Activated CD4-positive, alpha-beta memory T cell treated with anti-CD3 and anti-CD28 coated beads, Interleukin-2, amount 10 ng/mL, durations not matched to agents 7 days and 5 days (primary cell): ENCODE measurements around the gene AKT1. TPM values are rescaled to one million over a fixed set of nuclear protein-coding genes. Genes with fewer than 3 reads are reported as not detected.

ENCODE experiments used
- CTCF ChIA-PET: fragments of 350-600 bp; sonication (Branson Sonifier 250); formaldehyde crosslinking; loops from one replicate; lab custom pipeline; 2021; ENCODE audit warnings: antibody characterized with exemption, inconsistent platforms; lab: Charles Lee
- POLR2A ChIA-PET: fragments of 350-600 bp; sonication (Branson Sonifier 250); formaldehyde crosslinking; loops from one replicate; lab custom pipeline; 2021; ENCODE audit warnings: antibody characterized with exemption; lab: Charles Lee
- DNase-seq: peaks from one replicate; pipeline ENCODE4 v3.0.0-alpha.2; 2020
- H3K27ac Mint-ChIP-seq: one replicate; pipeline ENCODE4 v1.8.0; 2021; ENCODE audit warnings: mild to moderate bottlenecking, mixed read lengths
- H3K27me3 Mint-ChIP-seq: one replicate; pipeline ENCODE4 v1.8.0; 2021; ENCODE audit warnings: mixed read lengths
- H3K36me3 Mint-ChIP-seq: one replicate; pipeline ENCODE4 v1.8.0; 2021; ENCODE audit warnings: low read depth, mixed read lengths
- H3K4me1 Mint-ChIP-seq: one replicate; pipeline ENCODE4 v1.8.0; 2021; ENCODE audit warnings: mixed read lengths
- H3K4me3 Mint-ChIP-seq: one replicate; pipeline ENCODE4 v1.8.0; 2021; ENCODE audit warnings: mild to moderate bottlenecking, mixed read lengths
- H3K9me3 Mint-ChIP-seq: one replicate; pipeline ENCODE4 v1.8.0; 2021; ENCODE audit warnings: mixed read lengths
- total RNA-seq, 2 experiments: library from RNA; stranded (reverse); gene quantifications; one replicate each; pipeline ENCODE4 v1.2.3, GENCODE V29; 2021

AKT1 gene
- total RNA-seq, 2 experiments from 2014 or later = 157 to 162 TPM

DNA sequence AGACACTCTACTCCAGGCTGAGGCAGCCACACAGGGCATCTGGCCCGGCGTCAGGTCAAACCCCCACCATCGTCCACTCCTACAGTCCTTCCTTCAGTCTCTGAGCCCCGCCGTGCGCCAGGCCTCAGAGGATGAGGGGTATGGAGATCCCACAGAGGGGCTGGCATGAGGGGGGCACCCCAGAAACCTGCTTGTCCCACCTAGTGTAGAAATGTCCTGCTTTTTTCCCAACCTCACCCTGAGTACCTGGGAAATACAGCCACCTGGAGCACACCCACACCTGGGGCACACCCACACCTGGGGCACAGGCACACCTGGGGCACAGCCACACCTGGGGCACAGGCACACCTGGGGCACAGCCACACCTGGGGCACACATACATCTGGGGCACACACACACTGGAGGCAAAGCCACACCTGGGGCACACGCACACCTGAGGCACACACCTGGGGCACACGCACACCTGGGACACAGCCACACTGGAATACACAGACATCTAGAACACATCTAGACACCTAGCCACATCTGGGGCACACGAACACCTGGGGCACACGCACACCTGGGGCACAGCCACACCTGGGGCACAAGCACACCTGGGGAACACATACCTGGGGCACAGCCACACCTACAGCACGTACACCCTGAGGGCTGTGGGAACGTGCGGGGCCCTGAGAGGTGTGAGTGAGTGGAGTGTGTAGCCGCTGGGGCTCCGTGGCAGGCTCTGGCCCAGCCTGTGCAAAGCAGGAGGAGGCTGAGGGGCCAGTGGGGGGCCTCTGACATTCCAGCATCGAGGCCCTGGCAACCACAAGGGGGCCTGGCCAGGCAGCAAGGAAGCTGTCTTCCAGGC, 18.4 kb downstream of the AKT1 start:
- CTCF ChIA-PET = no interaction called here

DNA sequence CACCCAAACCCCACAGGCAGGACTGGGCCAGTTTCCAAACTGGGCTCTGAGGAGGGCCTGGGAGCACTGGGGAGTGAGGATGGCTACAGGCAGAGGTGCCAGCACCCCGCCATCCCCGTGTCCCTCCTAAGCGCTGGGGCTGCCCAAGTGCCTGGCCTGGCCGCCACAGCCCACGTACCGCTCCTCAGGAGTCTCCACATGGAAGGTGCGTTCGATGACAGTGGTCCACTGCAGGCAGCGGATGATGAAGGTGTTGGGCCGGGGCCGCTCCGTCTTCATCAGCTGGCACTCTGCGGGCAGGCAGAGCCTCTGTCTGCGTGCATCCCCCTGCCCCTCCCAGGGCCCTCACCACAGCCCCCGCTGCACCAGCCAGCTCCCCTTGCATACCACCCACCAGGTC, 19.1 kb downstream of the AKT1 start:
- Mint-ChIP-seq H3K27me3 (no peaks in the 10 kb centered on the region), H3K4me1 (no peaks in the 10 kb centered on the region), H3K9me3 (no peaks in the 10 kb centered on the region), H3K36me3 (peaks cover 39% of the 10 kb centered on the region), H3K4me3 (no peak overlapping the region), H3K27ac (no peak overlapping the region)
- CTCF ChIA-PET = interaction anchor here (1.1 kb wide), 1 partner anchor 49 kb away, joined by 3 read pairs; no protein-coding TSS in a partner anchor
- DNase-seq = no peak
- POLR2A ChIA-PET = interaction anchor here (1.4 kb wide), 1 partner anchor 24 kb away, joined by 3 read pairs; no protein-coding TSS in a partner anchor

More for the DNA sequence above, 18.4 kb downstream of the AKT1 start:
- POLR2A ChIA-PET = no interaction called here
- Mint-ChIP-seq H3K27ac (no peak overlapping the region), H3K27me3 (no peaks in the 10 kb centered on the region), H3K36me3 (peaks cover 32% of the 10 kb centered on the region), H3K4me1 (no peaks in the 10 kb centered on the region), H3K4me3 (no peak overlapping the region), H3K9me3 (no peaks in the 10 kb centered on the region)
- no peak for DNase-seq

DNA sequence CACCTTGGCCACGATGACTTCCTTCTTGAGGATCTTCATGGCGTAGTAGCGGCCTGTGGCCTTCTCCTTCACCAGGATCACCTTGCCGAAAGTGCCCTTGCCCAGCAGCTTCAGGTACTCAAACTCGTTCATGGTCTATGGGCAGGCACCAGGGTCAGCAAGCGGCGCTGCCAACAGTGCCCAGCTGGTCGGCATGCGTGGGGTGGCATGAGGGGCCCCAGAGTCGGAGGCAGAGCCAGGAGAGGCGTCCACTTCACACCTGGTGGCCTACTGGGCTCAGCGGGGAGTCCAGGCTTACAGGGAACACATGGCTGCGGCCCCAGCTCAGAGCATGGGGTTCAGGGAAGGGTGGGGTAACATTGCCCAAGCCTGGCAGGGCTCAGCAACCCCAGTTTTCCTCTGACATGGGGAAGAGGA, 20.5 kb downstream of the AKT1 start:
- Mint-ChIP-seq H3K36me3 (peaks cover 52% of the 10 kb centered on the region), H3K9me3 (no peaks in the 10 kb centered on the region), H3K27ac (no peak overlapping the region), H3K27me3 (no peaks in the 10 kb centered on the region), H3K4me3 (no peak overlapping the region), H3K4me1 (no peaks in the 10 kb centered on the region)
- CTCF ChIA-PET = no interaction called here
- POLR2A ChIA-PET = interaction anchor here (1.4 kb wide), 1 partner anchor 23 kb away, joined by 3 read pairs; no protein-coding TSS in a partner anchor
- DNase-seq = no peak

DNA sequence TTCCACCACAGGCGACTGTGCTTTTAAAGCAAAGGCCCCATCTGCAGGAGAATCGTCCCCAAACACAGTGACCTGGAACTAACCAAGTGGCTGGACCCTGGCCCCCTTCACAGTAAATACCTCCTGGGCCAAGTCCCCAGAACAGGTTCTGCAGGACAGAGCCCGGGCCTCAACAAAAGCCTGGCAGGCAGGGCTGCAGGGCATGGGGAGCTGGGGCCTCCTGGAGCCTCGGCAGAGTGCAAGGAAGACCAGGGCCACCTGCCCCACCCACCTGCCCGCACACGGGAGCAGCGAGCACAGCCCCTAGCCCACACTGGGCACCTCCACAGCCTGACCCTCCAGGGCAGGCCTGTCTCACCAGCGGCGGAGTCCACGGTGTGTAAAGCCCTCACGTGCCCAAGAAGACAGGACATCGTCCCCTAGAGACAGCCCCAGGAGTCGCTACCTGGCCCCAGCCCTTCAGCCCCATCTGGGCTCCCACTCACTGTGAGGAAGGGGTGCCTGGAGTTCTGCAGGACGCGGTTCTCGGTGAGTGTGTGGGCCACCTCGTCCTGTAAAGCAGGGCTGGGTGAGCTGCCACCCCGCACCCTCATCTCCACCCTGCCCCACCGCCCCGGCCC, 21.0 kb downstream of the AKT1 start:
- H3K9me3 Mint-ChIP-seq = no peaks in the 10 kb centered on the region
- no peak overlapping the region for H3K27ac Mint-ChIP-seq
- ChIA-PET CTCF (no interaction called here), POLR2A (no interaction called here)
- H3K4me3 Mint-ChIP-seq = no peak overlapping the region
- no peak for DNase-seq
- peaks cover 57% of the 10 kb centered on the region for H3K36me3 Mint-ChIP-seq
- no peaks in the 10 kb centered on the region for H3K4me1 Mint-ChIP-seq
- no peaks in the 10 kb centered on the region for H3K27me3 Mint-ChIP-seq

DNA sequence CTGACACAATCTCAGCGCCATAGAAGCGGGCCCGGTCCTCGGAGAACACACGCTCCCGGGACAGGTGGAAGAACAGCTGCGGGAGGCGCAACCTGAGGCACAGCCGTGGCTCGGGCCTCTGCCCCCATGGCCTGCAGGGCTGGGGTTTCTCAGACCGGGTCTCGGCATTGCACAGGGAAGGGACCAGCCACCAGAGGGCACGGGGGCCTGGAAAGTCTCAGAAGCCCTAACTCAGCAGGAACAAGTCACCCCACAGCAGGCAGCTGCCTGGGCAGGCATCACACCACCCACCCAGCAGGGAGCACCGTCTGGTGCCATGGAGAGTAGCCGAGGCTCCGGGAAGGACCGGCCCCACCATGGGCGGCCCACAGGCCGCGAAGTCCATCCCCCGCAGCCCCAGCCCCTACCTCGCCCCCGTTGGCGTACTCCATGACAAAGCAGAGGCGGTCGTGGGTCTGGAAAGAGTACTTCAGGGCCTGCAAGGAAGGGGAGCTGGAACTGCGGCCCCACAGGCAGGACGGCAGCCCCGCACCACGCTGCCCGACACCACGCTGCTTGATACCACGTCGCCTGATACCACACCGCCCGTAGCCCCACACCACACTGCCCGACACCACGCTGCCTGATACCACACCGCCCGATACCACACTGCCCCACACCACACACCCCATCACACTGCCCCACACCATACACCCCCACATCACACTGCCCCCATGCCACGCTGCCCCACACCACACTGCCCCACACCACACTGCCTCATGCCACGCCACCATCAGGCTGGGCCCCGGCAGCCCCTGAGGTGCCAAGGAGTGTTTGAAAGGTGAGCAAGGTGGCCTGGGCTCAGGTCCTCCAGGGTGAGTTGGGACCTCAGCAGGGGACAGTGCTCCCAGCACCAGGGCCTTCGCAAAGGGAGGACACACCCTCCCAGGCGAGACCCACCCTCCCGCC, 21.8 kb downstream of the AKT1 start:
- peaks cover 57% of the 10 kb centered on the region for H3K36me3 Mint-ChIP-seq
- DNase-seq = no peak
- POLR2A ChIA-PET = no interaction called here
- H3K27me3 Mint-ChIP-seq = no peaks in the 10 kb centered on the region
- H3K27ac Mint-ChIP-seq = no peak overlapping the region
- peaks cover 2% of the 10 kb centered on the region for H3K4me1 Mint-ChIP-seq
- no peak overlapping the region for H3K4me3 Mint-ChIP-seq
- H3K9me3 Mint-ChIP-seq = no peaks in the 10 kb centered on the region
- CTCF ChIA-PET = no interaction called here

DNA sequence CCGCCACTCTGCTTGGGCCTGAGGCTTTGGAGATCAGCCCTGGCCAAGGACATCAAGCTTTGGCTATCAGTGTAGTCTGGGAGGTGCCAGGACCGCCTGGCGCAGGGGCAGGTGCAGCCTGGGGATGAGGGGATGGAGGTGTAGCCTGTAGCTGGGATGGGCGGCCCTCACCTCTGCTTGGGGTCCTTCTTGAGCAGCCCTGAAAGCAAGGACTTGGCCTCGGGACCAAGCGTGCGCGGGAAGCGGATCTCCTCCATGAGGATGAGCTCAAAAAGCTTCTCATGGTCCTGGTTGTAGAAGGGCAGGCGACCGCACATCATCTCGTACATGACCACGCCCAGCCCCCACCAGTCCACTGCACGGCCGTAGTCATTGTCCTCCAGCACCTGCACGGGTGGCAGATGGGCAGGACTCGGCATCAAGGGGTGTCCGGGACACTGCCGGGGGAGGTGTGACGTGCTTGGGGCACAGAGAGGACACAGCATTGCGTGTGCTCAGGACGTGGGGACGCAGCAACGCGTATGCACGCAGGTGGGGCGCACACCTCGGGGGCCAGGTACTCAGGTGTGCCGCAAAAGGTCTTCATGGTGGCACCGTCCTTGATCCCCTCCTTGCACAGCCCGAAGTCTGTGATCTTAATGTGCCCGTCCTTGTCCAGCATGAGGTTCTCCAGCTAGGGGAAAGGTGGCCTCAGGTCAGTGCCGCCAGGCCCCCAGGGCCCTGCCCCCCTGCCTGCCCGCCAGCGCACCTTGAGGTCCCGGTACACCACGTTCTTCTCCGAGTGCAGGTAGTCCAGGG, 22.6 kb downstream of the AKT1 start:
- CTCF ChIA-PET = no interaction called here
- Mint-ChIP-seq H3K36me3 (peaks cover 55% of the 10 kb centered on the region), H3K4me1 (peaks cover 2% of the 10 kb centered on the region), H3K27me3 (no peaks in the 10 kb centered on the region), H3K4me3 (no peak overlapping the region), H3K9me3 (no peaks in the 10 kb centered on the region), H3K27ac (no peak overlapping the region)
- POLR2A ChIA-PET = no interaction called here
- no peak for DNase-seq

DNA sequence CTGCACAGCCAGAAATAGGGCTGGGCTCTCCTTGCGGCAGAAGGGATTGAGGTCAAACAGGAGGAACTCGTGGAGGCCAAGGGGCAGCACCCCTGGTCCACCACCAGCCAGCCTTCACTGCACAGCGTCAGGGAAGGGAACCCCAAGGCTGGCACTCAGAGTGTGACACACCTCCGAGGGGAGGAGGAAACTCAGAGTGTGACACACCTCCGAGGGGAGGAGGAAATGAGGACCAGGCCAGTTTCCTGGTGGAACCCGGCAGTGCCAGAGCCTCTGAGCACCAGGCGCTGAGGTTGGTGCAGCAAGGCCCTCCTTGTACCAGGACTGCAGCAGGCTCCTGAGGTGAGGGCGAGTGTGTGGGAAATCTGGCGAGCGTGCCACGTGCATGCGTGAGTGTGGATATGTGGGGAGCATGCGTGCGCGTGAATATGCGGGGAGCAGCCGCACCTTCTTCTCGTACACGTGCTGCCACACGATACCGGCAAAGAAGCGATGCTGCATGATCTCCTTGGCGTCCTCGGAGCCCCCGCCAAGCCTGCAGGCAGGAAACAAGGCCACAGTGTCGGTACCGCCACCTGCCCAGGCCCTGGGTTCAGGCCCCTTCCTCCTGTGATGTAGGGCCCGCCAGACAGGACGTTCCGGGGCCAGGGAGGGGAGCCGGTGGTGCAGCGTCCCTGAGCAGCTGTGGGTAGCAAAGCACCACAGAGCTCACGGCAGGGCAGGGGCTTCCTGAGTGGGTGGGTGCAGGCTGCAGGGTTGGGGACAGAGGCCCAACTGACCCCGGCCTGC, 23.4 kb downstream of the AKT1 start:
- Mint-ChIP-seq H3K36me3 (peaks cover 50% of the 10 kb centered on the region), H3K4me1 (peaks cover 2% of the 10 kb centered on the region), H3K27me3 (no peaks in the 10 kb centered on the region), H3K9me3 (no peaks in the 10 kb centered on the region), H3K27ac (no peak overlapping the region), H3K4me3 (no peak overlapping the region)
- ChIA-PET CTCF (no interaction called here), POLR2A (no interaction called here)
- no peak for DNase-seq

DNA sequence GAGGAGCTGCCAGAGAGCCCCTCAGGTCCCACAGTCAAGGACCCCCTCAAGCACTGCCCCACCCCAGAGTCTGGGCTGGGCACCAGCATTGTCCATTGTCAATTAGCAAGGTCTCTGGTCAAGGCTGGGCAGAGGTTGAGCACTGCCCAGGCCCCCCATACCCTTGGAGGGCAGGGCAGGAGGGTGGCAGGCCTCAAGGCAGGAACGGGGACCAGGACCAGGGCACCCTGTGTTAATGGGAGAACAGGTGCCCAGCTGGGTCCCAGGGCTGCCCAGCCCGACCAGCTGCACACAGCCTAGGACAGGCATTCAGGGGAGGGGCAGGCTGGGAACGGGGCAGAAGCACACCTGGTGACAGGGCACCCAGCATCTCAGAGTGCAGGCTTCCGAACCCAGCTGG, 24.2 kb downstream of the AKT1 start:
- ChIA-PET CTCF (interaction anchor here (0.8 to 2.1 kb wide), 4 partner anchors 8 to 55 kb away, joined by 3 to 20 read pairs (median 8); partner anchors contain the start of gene SIVA1), POLR2A (interaction anchor here (0.8 to 3.9 kb wide), 2 partner anchors 27 to 55 kb away, joined by 4 to 19 read pairs; no protein-coding TSS in a partner anchor)
- H3K9me3 Mint-ChIP-seq = no peaks in the 10 kb centered on the region
- no peaks in the 10 kb centered on the region for H3K27me3 Mint-ChIP-seq
- no peak for DNase-seq
- peaks cover 2% of the 10 kb centered on the region for H3K4me1 Mint-ChIP-seq
- peaks cover 45% of the 10 kb centered on the region for H3K36me3 Mint-ChIP-seq
- no peak overlapping the region for H3K4me3 Mint-ChIP-seq
- H3K27ac Mint-ChIP-seq = no peak overlapping the region

DNA sequence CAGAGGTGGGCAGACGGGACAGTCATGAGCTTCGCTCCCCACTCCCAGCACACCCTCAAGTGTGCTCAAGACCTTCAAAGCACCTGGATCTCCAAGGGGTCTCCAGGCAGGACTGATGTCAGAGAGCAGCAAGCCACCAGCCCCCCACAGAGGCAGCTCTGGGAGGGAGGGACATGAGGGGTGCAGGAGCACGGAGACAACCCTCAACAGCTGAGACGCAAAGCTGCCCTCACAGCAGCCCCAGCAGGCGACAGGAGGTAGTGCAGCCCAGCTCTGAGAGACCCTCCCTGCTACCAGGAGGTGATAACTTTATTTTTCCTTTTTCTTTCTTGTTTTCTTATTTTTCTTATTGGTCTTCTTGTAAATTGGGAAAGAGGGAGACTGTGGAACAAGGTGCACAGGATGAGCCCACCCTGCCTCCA, 24.7 kb downstream of the AKT1 start:
- POLR2A ChIA-PET = interaction anchor here (0.8 to 3.9 kb wide), 3 partner anchors 18 to 56 kb away, joined by 4 to 19 read pairs (median 8); partner anchors contain the start of gene SIVA1
- peaks cover 40% of the 10 kb centered on the region for H3K36me3 Mint-ChIP-seq
- H3K9me3 Mint-ChIP-seq = no peaks in the 10 kb centered on the region
- CTCF ChIA-PET = interaction anchor here (0.8 to 2.1 kb wide), 6 partner anchors 8 to 62 kb away, joined by 3 to 20 read pairs (median 5); partner anchors contain the start of gene SIVA1
- H3K4me3 Mint-ChIP-seq = no peak overlapping the region
- H3K27me3 Mint-ChIP-seq = no peaks in the 10 kb centered on the region
- no peak for DNase-seq
- no peak overlapping the region for H3K27ac Mint-ChIP-seq
- peaks cover 2% of the 10 kb centered on the region for H3K4me1 Mint-ChIP-seq

DNA sequence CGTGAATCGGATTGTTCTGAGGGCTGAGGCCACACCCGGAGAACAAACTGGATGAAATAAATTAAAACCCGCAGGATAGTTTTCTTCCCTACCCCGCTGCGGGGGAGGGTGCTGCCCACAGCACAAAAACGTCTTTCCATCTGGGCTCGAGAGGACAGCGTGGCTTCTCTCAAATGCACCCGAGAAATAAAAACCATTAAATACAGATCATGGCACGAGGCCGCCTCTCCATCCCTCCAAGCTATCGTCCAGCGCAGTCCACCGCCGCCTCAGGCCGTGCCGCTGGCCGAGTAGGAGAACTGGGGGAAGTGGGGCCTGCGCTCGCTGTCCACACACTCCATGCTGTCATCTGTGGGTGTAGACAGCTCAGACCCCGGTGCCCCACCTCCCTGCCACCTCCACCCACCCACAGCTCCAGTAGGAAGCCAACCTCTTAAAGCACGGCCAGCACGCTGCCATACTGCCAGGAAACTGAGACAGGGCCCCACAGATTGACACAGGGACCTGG, 25.4 kb downstream of the AKT1 start:
- ChIA-PET POLR2A (interaction anchor here (1.3 to 3.9 kb wide), 2 partner anchors 17 to 56 kb away, joined by 8 to 19 read pairs; partner anchors contain the start of gene SIVA1), CTCF (interaction anchor here (0.9 to 2.1 kb wide), 6 partner anchors 12 to 63 kb away, joined by 3 to 20 read pairs (median 5); partner anchors contain the start of gene SIVA1)
- Mint-ChIP-seq H3K27ac (no peak overlapping the region), H3K4me3 (no peak overlapping the region), H3K36me3 (peaks cover 39% of the 10 kb centered on the region), H3K27me3 (no peaks in the 10 kb centered on the region), H3K4me1 (peaks cover 2% of the 10 kb centered on the region), H3K9me3 (no peaks in the 10 kb centered on the region)
- no peak for DNase-seq
